Aortic smooth muscle cell (primary cell): ENCODE results near the gene CHRM1. TPM values are rescaled to one million over a fixed set of nuclear protein-coding genes. Genes with fewer than 3 reads are reported as not detected.

Experiments
- total RNA-seq: library from RNA; depleted of rRNA; stranded (reverse); fragments of >200 nt; gene quantifications from 2 replicates; pipeline ENCODE4 v1.2.3, GENCODE V29; 2014

The CHRM1 gene
- not detected in 2 replicates for total RNA-seq

DNA sequence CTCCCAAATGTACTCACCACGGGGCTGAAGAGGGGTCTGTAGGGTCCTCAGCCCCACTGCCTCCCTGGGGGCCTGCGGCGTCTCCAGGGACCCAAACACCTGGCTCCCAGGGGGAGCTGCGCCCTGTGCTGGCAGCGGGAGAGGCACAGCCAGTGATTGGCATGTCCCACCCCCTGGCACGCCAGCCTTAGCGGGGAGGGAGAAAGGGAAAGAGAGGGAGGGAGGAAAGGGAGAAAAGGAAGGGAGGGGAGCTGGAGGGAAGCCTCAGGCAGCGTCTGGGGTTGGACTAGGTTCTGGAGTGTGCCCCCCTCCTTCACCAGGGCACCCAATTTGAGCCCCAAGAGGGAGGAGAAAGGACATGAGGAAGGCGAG lies at the start of gene CHRM1:
Gene CHRM1 (minus strand): TSS at position 163 of the 372 bp plus-strand sequence. CDS start 10,263 bp downstream, outside the sequence.

DNA sequence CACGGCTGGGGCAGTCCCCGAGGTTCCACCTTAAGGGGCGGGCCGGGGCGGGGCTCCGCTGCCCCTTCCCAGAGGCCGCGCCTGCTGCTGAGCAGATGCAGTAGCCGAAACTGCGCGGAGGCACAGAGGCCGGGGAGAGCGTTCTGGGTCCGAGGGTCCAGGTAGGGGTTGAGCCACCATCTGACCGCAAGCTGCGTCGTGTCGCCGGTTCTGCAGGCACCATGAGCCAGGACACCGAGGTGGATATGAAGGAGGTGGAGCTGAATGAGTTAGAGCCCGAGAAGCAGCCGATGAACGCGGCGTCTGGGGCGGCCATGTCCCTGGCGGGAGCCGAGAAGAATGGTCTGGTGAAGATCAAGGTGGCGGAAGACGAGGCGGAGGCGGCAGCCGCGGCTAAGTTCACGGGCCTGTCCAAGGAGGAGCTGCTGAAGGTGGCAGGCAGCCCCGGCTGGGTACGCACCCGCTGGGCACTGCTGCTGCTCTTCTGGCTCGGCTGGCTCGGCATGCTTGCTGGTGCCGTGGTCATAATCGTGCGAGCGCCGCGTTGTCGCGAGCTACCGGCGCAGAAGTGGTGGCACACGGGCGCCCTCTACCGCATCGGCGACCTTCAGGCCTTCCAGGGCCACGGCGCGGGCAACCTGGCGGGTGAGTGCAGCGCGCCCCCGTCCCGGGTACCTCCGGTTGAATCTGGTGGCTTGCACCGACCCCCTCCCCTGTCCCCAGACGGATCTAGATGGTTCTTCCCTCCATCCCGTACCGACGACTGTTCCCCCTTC lies 40.2 kb downstream of the CHRM1 start, which contains the start of gene SLC3A2:
Gene SLC3A2 (plus strand): TSS at position 94 of the 776 bp plus-strand sequence. CDS start 128 bp downstream, at position 222.

Other genes with a start within 250 kb of the CHRM1 start
- gene UQCC3, start 249.7 kb downstream of the CHRM1 start, total RNA-seq: 11.9 and 15.1 TPM in 2 replicates
- 2.4 and 2.8 TPM in 2 replicates for gene LBHD1, start 249.1 kb downstream of the CHRM1 start, total RNA-seq
- gene UBXN1, start 242.3 kb downstream of the CHRM1 start, total RNA-seq: 134 and 158 TPM in 2 replicates
- 3.3 and 3.4 TPM in 2 replicates for gene LRRN4CL, start 231.8 kb downstream of the CHRM1 start, total RNA-seq
- gene BSCL2, start 213.9 kb downstream of the CHRM1 start, total RNA-seq: 57.1 and 67.2 TPM in 2 replicates
- gene GNG3, start 213.7 kb downstream of the CHRM1 start, total RNA-seq: not detected in 2 replicates
- gene HNRNPUL2, start 193.9 kb downstream of the CHRM1 start, total RNA-seq: 12.6 and 14.9 TPM in 2 replicates
- 28.5 and 31.1 TPM in 2 replicates for gene TTC9C, start 192.9 kb downstream of the CHRM1 start, total RNA-seq
- gene ZBTB3, start 167.2 kb downstream of the CHRM1 start, total RNA-seq: 11.0 and 11.2 TPM in 2 replicates
- 97.0 and 98.7 TPM in 2 replicates for gene POLR2G, start 159.8 kb downstream of the CHRM1 start, total RNA-seq
- gene TAF6L, start 150.0 kb downstream of the CHRM1 start, total RNA-seq: 16.2 and 17.6 TPM in 2 replicates
- 24.3 and 24.4 TPM in 2 replicates for gene TMEM179B, start 134.0 kb downstream of the CHRM1 start, total RNA-seq
- gene TMEM223, start 129.4 kb downstream of the CHRM1 start, total RNA-seq: 13.2 and 15.1 TPM in 2 replicates
- gene NXF1, start 115.9 kb downstream of the CHRM1 start, total RNA-seq: 15.5 and 21.6 TPM in 2 replicates
- gene STX5, start 89.3 kb downstream of the CHRM1 start, total RNA-seq: 41.7 and 42.4 TPM in 2 replicates
- not detected in 2 replicates for gene TEX54, start 88.5 kb downstream of the CHRM1 start, total RNA-seq
- gene WDR74, start 81.8 kb downstream of the CHRM1 start, total RNA-seq: 31.3 and 49.8 TPM in 2 replicates
- gene SLC3A2, start 40.5 kb downstream of the CHRM1 start, total RNA-seq: 175 and 242 TPM in 2 replicates
- gene SLC22A6, start 63.6 kb upstream of the CHRM1 start, total RNA-seq: not detected in 2 replicates
- gene SLC22A8, start 94.5 kb upstream of the CHRM1 start, total RNA-seq: not detected in 2 replicates
- gene SLC22A24, start 222.9 kb upstream of the CHRM1 start, total RNA-seq: not detected in 2 replicates